HG03457 (cell line): ENCODE measurements around the gene DPPA3.
"Not testable (repeated sequence)": the region's sequence is repeated elsewhere in the genome, so short reads cannot be mapped to it uniquely, and the experiment has no call there.

Source experiments
- ATAC-seq: cut with Tn5 transposase; IDR thresholded peaks from one replicate; pipeline ENCODE4 v1.9.1; 2021; ENCODE audit warnings: moderate number of reproducible peaks; ENCODE audit not compliant: unreplicated experiment

DPPA3 gene

DNA sequence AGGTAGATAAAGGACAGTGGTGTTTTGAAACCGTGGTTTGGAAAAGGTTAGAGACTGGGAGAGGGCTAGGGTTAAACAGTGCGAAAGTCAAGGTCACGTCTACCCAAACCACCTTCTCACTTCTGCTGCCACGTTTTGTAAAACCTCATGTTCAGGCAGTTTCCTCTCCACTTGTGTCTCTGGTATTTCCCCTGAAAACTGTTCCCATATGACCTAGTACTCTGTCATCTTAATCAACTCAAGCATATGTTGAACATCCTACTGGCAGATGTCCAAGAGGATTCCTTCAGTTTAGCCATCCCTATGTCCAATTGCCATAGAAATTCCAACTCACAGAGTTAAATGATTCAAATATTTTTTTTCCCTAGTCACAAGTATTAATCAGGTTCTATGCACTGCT lies 18.5 kb downstream of the DPPA3 start:
- no peak for ATAC-seq

GRCh38 chr12:7730984-7731383 lies 19.8 kb downstream of the DPPA3 start:
- not testable (repeated sequence) for ATAC-seq

GRCh38 chr12:7731486-7731885 lies 20.3 kb downstream of the DPPA3 start:
- ATAC-seq, result no peak

DNA sequence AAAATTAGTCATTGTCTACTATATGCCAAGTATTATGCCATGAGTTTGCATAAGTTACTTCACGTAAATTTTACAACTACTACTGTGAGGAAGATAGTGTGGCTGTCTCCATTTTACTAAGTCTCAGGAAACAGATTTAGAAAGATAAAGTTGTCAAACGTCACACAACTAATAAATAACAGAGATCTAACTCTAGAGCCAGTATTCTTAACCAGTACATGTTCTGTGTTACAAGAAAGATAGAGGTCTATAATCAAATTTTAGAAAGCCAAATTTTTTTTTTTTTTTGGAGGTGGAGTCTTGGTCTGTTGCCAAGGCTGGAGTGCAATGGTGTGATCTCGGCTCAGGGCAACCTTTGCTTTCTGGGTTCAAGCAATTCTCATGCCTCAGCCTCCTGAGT lies 21.8 kb downstream of the DPPA3 start:
- no peak for ATAC-seq

GRCh38 chr12:7747246-7747645 lies 36.0 kb downstream of the DPPA3 start, which contains the start of gene CLEC4C:
TSS of gene CLEC4C (minus strand) at chr12:7747375. CDS start at chr12:7747348, 27 bp downstream.
- no peak for ATAC-seq

- ATAC-seq, result no peak
Measured at GRCh38 chr12:7748852-7749251, 37.6 kb downstream of the DPPA3 start.

- no peak for ATAC-seq
Measured at GRCh38 chr12:7749442-7749841, 38.2 kb downstream of the DPPA3 start.

DNA sequence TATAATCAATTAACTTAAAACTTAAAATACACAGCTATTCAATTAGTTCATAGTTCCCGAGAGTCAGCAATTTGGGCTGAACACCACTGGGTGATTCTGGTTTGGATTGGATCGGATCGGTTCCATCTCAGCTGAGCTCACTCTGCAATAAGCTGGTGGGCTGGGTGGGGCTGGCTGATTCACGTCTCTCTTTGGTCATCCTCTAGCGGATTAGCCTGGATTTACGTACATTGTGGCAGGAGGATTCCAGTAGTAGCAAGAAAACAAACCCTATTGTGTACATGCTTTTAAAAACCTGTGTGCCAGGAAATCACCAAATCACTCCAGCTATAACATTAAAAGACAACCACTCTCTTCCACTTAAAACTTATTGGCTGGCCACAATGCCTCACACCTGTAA lies 39.1 kb downstream of the DPPA3 start:
- no peak for ATAC-seq

GRCh38 chr12:7751394-7751793 lies 40.2 kb downstream of the DPPA3 start:
- ATAC-seq, result no peak

GRCh38 chr12:7751941-7752922 lies 41.0 kb downstream of the DPPA3 start:
- not testable (repeated sequence) for ATAC-seq

GRCh38 chr12:7755668-7756067 lies 44.4 kb downstream of the DPPA3 start:
- ATAC-seq, result not testable (repeated sequence)

DNA sequence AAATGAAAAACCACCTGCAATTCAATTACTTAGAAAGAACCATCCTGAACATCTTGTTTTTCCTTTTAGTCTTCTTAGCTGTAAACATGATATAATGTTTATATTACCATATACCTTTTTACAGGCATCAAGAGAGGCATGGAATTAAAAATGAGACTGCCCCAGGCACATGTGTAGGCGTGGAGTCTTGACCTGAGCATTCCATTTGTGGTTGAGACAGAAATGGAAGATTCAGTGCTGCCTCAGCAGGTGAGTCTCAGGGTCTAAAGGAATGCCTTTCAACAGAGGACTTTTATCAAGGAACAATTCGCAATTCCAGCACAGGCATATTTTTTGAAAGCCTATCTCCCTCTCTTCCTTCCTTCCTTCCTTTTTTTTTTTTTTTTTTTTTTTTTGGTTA lies 45.8 kb downstream of the DPPA3 start:
- ATAC-seq, result no peak

DNA sequence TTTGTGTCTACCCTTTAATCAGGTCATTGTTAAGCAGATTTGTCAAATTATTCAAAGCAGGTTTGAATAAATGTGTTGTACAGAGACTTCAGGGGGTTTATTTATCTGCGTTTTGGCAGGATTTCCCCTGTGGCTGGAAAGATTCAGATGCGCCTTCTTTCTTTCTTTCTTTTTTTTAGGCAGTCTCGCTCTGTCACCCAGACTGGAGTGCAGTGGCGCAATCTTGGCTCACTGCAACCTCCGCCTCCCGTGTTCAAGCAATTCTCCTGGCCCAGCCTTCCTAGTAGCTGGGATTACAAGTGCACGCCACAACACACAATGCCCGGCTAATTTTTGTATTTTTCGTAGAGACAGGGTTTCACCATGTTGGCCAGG lies 47.5 kb downstream of the DPPA3 start:
- no peak for ATAC-seq
